GM08714 (cell line): ENCODE measurements around the gene MPZL3.

Experiments used
- H3K4me3 ChIP-seq: fragments of 200-500 bp; sonication (Bioruptor generic); 2 replicates; pipeline ENCODE4 v1.5.1; 2014; ENCODE audit warnings: mild to moderate bottlenecking, low read length, inconsistent platforms
- ZNF274 ChIP-seq: IDR thresholded peaks from 2 replicates; pipeline ENCODE4 v1.6.1; 2012; ENCODE audit warnings: mild to moderate bottlenecking, low read depth, low read length

MPZL3 gene

GRCh38 chr11:118229274-118229847 is 22.8 kb downstream of the MPZL3 start:
- no peak overlapping the region for H3K4me3 ChIP-seq
- TF ChIP-seq ZNF274 = no peak

GRCh38 chr11:118227865-118228785 is 24.0 kb downstream of the MPZL3 start:
- TF ChIP-seq ZNF274 = no peak

GRCh38 chr11:118226781-118227180 is 25.4 kb downstream of the MPZL3 start:
- no peak for TF ChIP-seq ZNF274

More at GRCh38 chr11:118227865-118228785, 24.0 kb downstream of the MPZL3 start:
- no peak overlapping the region for H3K4me3 ChIP-seq

GRCh38 chr11:118226296-118226695 is 25.9 kb downstream of the MPZL3 start:
- TF ChIP-seq ZNF274 = no peak
- H3K4me3 ChIP-seq = no peak overlapping the region

More at GRCh38 chr11:118226781-118227180, 25.4 kb downstream of the MPZL3 start:
- H3K4me3 ChIP-seq = no peak overlapping the region

GRCh38 chr11:118224511-118225188 is 27.5 kb downstream of the MPZL3 start, which contains the start of gene JAML:
Gene JAML, minus strand, starts transcription at chr11:118225011. Its CDS starts 10,145 bp downstream, at chr11:118214866.
- TF ChIP-seq ZNF274 = no peak
- peak within 1 kb of the TSS; percentile 56; the same call in 1 of the 2 replicates for H3K4me3 ChIP-seq

GRCh38 chr11:118223992-118224391 is 28.2 kb downstream of the MPZL3 start:
- H3K4me3 ChIP-seq = peak overlapping the region; percentile 56; the same call in 1 of the 2 replicates
- no peak for TF ChIP-seq ZNF274

- TF ChIP-seq ZNF274 = no peak
- H3K4me3 ChIP-seq = peak overlapping the region; percentile 56; the same call in 1 of the 2 replicates
Observed at GRCh38 chr11:118223570-118223969, 28.6 kb downstream of the MPZL3 start.

- H3K4me3 ChIP-seq = no peak overlapping the region
- no peak for TF ChIP-seq ZNF274
Observed at GRCh38 chr11:118222437-118222836, 29.7 kb downstream of the MPZL3 start.

GRCh38 chr11:118221419-118221818 is 30.7 kb downstream of the MPZL3 start:
- TF ChIP-seq ZNF274 = no peak

GRCh38 chr11:118219732-118220131 is 32.4 kb downstream of the MPZL3 start:
- no peak overlapping the region for H3K4me3 ChIP-seq
- TF ChIP-seq ZNF274 = no peak

More at GRCh38 chr11:118221419-118221818, 30.7 kb downstream of the MPZL3 start:
- H3K4me3 ChIP-seq = no peak overlapping the region

GRCh38 chr11:118219244-118219643 is 32.9 kb downstream of the MPZL3 start:
- TF ChIP-seq ZNF274 = no peak
- no peak overlapping the region for H3K4me3 ChIP-seq

GRCh38 chr11:118217575-118217974 is 34.6 kb downstream of the MPZL3 start:
- TF ChIP-seq ZNF274 = no peak
- H3K4me3 ChIP-seq = no peak overlapping the region

- TF ChIP-seq ZNF274 = no peak
- H3K4me3 ChIP-seq = peak overlapping the region; percentile 33; the same call in 1 of the 2 replicates
Observed at GRCh38 chr11:118216621-118217481, 35.3 kb downstream of the MPZL3 start.

GRCh38 chr11:118215765-118216164 is 36.4 kb downstream of the MPZL3 start:
- H3K4me3 ChIP-seq = no peak overlapping the region
- no peak for TF ChIP-seq ZNF274
